HG03064 (cell line): ENCODE data around the gene NEK9.
"Not testable (repeated sequence)": the region's sequence is repeated elsewhere in the genome, so short reads cannot be mapped to it uniquely, and the experiment has no call there.

Experiments used
- ATAC-seq: cut with Tn5 transposase; IDR thresholded peaks from one replicate; pipeline ENCODE4 v1.9.1; 2021; ENCODE audit warnings: low read depth; ENCODE audit not compliant: unreplicated experiment

NEK9 gene

GRCh38 chr14:75147423-75148071 is 20.7 kb upstream of the NEK9 start:
- no peak for ATAC-seq

- ATAC-seq = no peak
These were observed 18.1 kb upstream of the NEK9 start for GRCh38 chr14:75144944-75145343.

- ATAC-seq = no peak
These were observed 17.1 kb upstream of the NEK9 start for GRCh38 chr14:75143761-75144527.

- ATAC-seq = no peak
These were observed 15.6 kb upstream of the NEK9 start for GRCh38 chr14:75142494-75142893.

- no peak for ATAC-seq
These were observed 15.1 kb upstream of the NEK9 start for GRCh38 chr14:75141967-75142366.

- ATAC-seq = no peak
These were observed 14.2 kb upstream of the NEK9 start for GRCh38 chr14:75141062-75141461.

GRCh38 chr14:75140620-75141019 is 13.8 kb upstream of the NEK9 start:
- ATAC-seq = no peak

GRCh38 chr14:75139185-75139584 is 12.3 kb upstream of the NEK9 start:
- ATAC-seq = no peak

GRCh38 chr14:75138492-75138891 is 11.6 kb upstream of the NEK9 start:
- ATAC-seq = no peak

GRCh38 chr14:75134644-75135043 is 7.8 kb upstream of the NEK9 start:
- ATAC-seq = no peak

- ATAC-seq = no peak
These were observed 6.7 kb upstream of the NEK9 start for GRCh38 chr14:75133597-75133996.

- ATAC-seq = no peak
These were observed 5.7 kb upstream of the NEK9 start for GRCh38 chr14:75132382-75133086.

- ATAC-seq = no peak
These were observed 1.7 kb upstream of the NEK9 start for GRCh38 chr14:75128596-75128990.

- ATAC-seq = no peak
These were observed 1.2 kb upstream of the NEK9 start for GRCh38 chr14:75127903-75128595.

- not testable (repeated sequence) for ATAC-seq
These were observed 599 bp upstream of the NEK9 start for GRCh38 chr14:75127474-75127820.

- ATAC-seq = no peak
These were observed 715 bp downstream of the NEK9 start for GRCh38 chr14:75126121-75126544.

- no peak for ATAC-seq
These were observed 1.2 kb downstream of the NEK9 start for GRCh38 chr14:75125617-75126016.

GRCh38 chr14:75123991-75124390 is 2.9 kb downstream of the NEK9 start:
- ATAC-seq = no peak

GRCh38 chr14:75121552-75121951 is 5.3 kb downstream of the NEK9 start:
- no peak for ATAC-seq

- ATAC-seq = no peak
These were observed 6.1 kb downstream of the NEK9 start for GRCh38 chr14:75120541-75121291.
